Heart right ventricle (tissue), 16 donors: ENCODE data around the gene SLC4A2. TPM values are rescaled to one million over a fixed set of nuclear protein-coding genes. Genes with fewer than 3 reads are reported as not detected.

ENCODE experiments used
- ATAC-seq, 8 donors: fragments of 200-7000 bp; cut with Tn5 transposase; one replicate each; pipeline ENCODE4 v1.9.1; 2020; ENCODE audit warnings: mild to moderate bottlenecking in 8 of 8, moderate library complexity in 8 of 8, moderate number of reproducible peaks in 1 of 8
- DNase-seq, 2 donors: peaks; one replicate each; pipeline ENCODE4 v3.0.0-alpha.2; 2020
- H3K27ac ChIP-seq, 10 donors: fragments of 200-600 bp; sonication (generic) in 2 of 10; one replicate each; pipeline versions ENCODE4 v1.5.0 to v1.8.0; 2020 to 2022; ENCODE audit warnings: mild to moderate bottlenecking in 3 of 10
- H3K27me3 ChIP-seq, 7 donors: fragments of 200-600 bp; one replicate each; pipeline ENCODE4 v1.8.0; 2021 to 2022; ENCODE audit warnings: mild to moderate bottlenecking in 2 of 7
- H3K36me3 ChIP-seq, 9 donors: fragments of 200-600 bp; sonication (generic) in 1 of 9; one replicate each; pipeline versions ENCODE4 v1.5.0 to v1.8.0; 2020 to 2022; ENCODE audit warnings: mild to moderate bottlenecking in 2 of 9
- H3K4me1 ChIP-seq, 9 donors: fragments of 200-600 bp; sonication (generic) in 1 of 9; one replicate each; pipeline versions ENCODE4 v1.5.0 to v1.8.0; 2020 to 2022; ENCODE audit warnings: mild to moderate bottlenecking in 4 of 9
- H3K4me3 ChIP-seq, 10 donors: fragments of 200-600 bp; sonication (generic) in 2 of 10; one replicate each; pipeline versions ENCODE4 v1.5.0 to v1.8.0; 2020 to 2022; ENCODE audit warnings: mild to moderate bottlenecking in 7 of 10, moderate library complexity in 2 of 10
- H3K9me3 ChIP-seq, 11 donors: fragments of 200-600 bp in 10 of 11; sonication (generic) in 2 of 11; one replicate each; pipeline versions ENCODE4 v1.5.0 to v1.8.0; 2013 to 2022; ENCODE audit warnings: mild to moderate bottlenecking in 2 of 11, control low read depth in 1 of 11, moderate library complexity in 1 of 11
- CTCF ChIP-seq, 9 donors: fragments of 200-600 bp; sonication (generic) in 2 of 9; IDR thresholded peaks; one replicate each; pipeline versions ENCODE4 v1.5.0 to v1.8.0; 2021 to 2022; ENCODE audit warnings: antibody characterized with exemption in 9 of 9, mild to moderate bottlenecking in 5 of 9, moderate library complexity in 1 of 9
- WGBS, 2 donors: extraction: QIAGEN DNeasy Blood & Tissue Kit; methylation state at CpG; one replicate each; pipeline ENCODE4 v1.1.7; 2013; ENCODE audit warnings: inconsistent platforms in 1 of 2; 5-methylcytosine and 5-hydroxymethylcytosine counted together
- intact Hi-C, 10 donors: fragments of 100-400 bp; cut with DNase I; formaldehyde crosslinking; loops; one replicate each; pipeline versions ENCODE4 v1.11.1 to v1.14.2; 2022
- polyA plus RNA-seq, 2 donors: library from polyadenylated mRNA; stranded (reverse); fragments of 200-250 nt; gene quantifications; one replicate each; pipeline ENCODE4 v1.2.3, GENCODE V29; 2013
- total RNA-seq, 10 donors: library from RNA; stranded (reverse); fragmentation: NEBNext Ultra II Directional in 3 of 10; extraction: Animal tissue kit (Norgen Biotek cat#: 25700) in 3 of 10; gene quantifications; one replicate each; pipeline versions ENCODE4 v1.2.1 to v1.2.4, GENCODE V29; 2021 to 2023
- donor health status: Arrhythmogenic right ventricular cardiomyopathy.
- donor health status: ischemic (EF 13 %, LVEDD 7.1; RV severe dilation, severe dysfunction).
- donor health status: healthy with polysubstance abuse.
- donor health status: DM: no; HTN: yes; CAD: no.
- donor health status: DM: no; HTN: no; CAD: no.
- donor health status: ischemic (EF 25% LVEDD 6.9; RV normal size, moderate dysfunction).
- donor health status: ischemic (EF 25% LVEDD 5.7; RV mildly dilated, moderate dysfunction).
- donor health status: healthy.
- donor health status: DM: yes; HTN: yes; CAD: no.
- donor health status: Ischemic cardiomyopathy.
- donor health status: ischemic (EF 35%, LVEDD 5.7; RV mildly dilated, moderate dysfunction).
- donor health status: nonischemic (EF 11% LVEDD 7.7; RV severe dilation, severe dysfunction).
- donor health status: DM: yes; HTN: yes; CAD: no.
- donor health status: PGD.
- donor health status: ischemic (EF 29% LVEDD 5.4; RV normal size, mild dysfunction).
- donor health status: nonischemic (EF 23%, LVEDD 6.1; RV moderate dilation, normal function).

SLC4A2 gene
- total and polyA plus RNA-seq, 12 donors: 36.0 to 109 (median 54.6) TPM

DNA sequence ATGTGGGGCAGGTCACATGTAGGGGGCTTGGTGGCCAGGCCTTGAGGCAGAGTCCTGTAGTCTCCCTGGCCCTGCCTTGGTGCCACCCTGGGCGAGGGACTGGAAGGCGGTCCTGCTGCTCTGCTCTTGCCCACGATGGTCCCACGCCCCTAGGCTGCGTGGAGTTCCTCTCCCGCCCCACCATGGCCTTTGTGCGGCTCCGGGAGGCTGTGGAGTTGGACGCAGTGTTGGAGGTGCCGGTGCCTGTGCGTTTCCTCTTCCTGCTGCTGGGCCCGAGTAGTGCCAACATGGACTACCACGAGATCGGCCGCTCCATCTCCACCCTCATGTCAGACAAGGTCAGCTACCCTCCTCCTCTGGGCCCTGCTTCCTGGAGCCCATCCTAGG is 11.2 kb downstream of the SLC4A2 start:
- TF ChIP-seq CTCF (IDR thresholded peaks at IDR 0.05): no peak
- H3K27me3 ChIP-seq: no peaks in the 10 kb centered on the region
- DNase-seq (no peak), ATAC-seq (no peak)
- H3K36me3 ChIP-seq: peaks cover 0 to 100% (median 59%) of the 10 kb centered on the region in 9 donors
- H3K9me3 ChIP-seq: no peaks in the 10 kb centered on the region
- 91% methylated on average over 15 of the region's 15 CpGs for WGBS, 2 donors
- no peaks in the 10 kb centered on the region for H3K4me1 ChIP-seq
- H3K4me3 ChIP-seq: no peak overlapping the region
- no peak overlapping the region for H3K27ac ChIP-seq
- intact Hi-C loops: no loop called here

GRCh38 chr7:151071032-151071866 is 11.9 kb downstream of the SLC4A2 start:
- Histone ChIP-seq H3K27me3 (no peaks in the 10 kb centered on the region), H3K27ac (no peak overlapping the region), H3K4me1 (peaks cover 0 to 2% (median 0%) of the 10 kb centered on the region in 9 donors), H3K4me3 (no peak overlapping the region), H3K9me3 (no peaks in the 10 kb centered on the region), H3K36me3 (peaks cover 0 to 100% (median 60%) of the 10 kb centered on the region in 9 donors)
- no peak for TF ChIP-seq CTCF (IDR thresholded peaks at IDR 0.05)
- DNase-seq: no peak
- no peak for ATAC-seq
- intact Hi-C loops: no loop called here
- WGBS, 2 donors: 87 to 90% methylated on average over 39 of the region's 39 CpGs

DNA sequence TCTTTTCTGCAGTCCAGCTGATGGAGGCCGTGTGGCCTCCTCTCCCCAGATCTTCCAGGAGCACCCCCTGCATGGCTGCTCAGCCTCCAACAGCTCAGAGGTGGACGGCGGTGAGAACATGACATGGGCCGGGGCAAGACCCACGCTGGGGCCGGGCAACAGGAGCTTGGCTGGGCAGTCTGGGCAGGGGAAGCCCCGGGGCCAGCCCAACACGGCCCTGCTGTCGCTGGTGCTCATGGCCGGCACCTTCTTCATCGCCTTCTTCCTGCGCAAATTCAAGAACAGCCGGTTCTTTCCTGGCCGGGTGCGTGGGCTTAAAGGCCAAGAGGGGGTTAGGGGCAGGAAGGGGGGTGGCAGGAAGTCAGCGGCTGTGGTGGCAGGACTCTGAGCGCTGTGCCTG is 14.6 kb downstream of the SLC4A2 start:
- Histone ChIP-seq H3K4me1 (peaks cover 8 to 27% (median 25%) of the 10 kb centered on the region in 9 donors), H3K9me3 (no peaks in the 10 kb centered on the region), H3K27ac (no peak overlapping the region), H3K4me3 (no peak overlapping the region), H3K27me3 (no peaks in the 10 kb centered on the region), H3K36me3 (peaks cover 0 to 89% (median 33%) of the 10 kb centered on the region in 9 donors)
- 88 to 93% methylated on average over 17 of the region's 17 CpGs for WGBS, 2 donors
- intact Hi-C loops: no loop called here
- ATAC-seq: no peak
- TF ChIP-seq CTCF (IDR thresholded peaks at IDR 0.05): no peak
- no peak for DNase-seq

DNA sequence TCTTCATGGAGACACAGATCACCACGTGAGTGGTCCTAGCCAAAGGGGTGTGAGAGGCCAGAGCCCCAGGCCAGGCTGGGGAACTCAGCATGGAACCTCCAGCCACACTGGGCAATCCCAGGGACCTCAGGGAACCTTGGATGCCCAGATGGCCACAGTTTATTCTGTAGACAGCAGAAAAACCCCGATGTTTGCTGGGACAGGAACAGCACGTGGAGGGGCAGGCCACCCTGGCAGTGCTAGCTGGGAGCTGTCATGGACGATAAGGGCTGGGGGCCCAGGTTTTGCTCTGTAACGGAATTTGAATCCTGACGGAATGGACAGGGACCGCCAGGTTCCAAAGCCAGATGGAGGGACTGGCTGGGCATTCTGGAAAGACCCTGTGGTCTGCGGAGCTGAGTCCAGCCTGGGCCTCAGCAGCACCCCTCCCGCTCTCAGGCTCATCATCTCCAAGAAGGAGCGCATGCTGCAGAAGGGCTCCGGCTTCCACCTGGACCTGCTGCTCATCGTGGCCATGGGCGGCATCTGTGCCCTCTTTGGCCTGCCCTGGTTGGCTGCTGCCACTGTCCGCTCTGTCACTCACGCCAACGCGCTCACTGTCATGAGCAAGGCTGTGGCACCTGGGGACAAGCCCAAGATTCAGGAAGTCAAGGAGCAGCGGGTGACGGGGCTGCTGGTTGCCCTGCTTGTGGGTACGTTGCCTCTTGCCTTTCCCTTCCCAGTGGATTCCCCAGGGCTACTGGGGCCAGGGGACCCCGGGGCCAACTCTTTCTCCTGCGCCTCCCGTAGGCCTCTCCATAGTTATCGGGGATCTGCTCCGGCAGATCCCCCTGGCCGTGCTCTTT is 15.7 kb downstream of the SLC4A2 start:
- H3K4me3 ChIP-seq: no peak overlapping the region
- no peaks in the 10 kb centered on the region for H3K9me3 ChIP-seq
- H3K36me3 ChIP-seq: peaks cover 0 to 79% (median 33%) of the 10 kb centered on the region in 9 donors
- no peak for ATAC-seq
- H3K27ac ChIP-seq: no peak overlapping the region
- TF ChIP-seq CTCF (IDR thresholded peaks at IDR 0.05): no peak
- no peaks in the 10 kb centered on the region for H3K27me3 ChIP-seq
- 91 to 92% methylated on average over 26 of the region's 26 CpGs for WGBS, 2 donors
- intact Hi-C loops: no loop called here
- peaks cover 16 to 38% (median 35%) of the 10 kb centered on the region in 9 donors for H3K4me1 ChIP-seq
- no peak for DNase-seq
